ENCODE data around the gene TSC22D2. TPM values are rescaled to one million over a fixed set of nuclear protein-coding genes. Genes with fewer than 3 reads are reported as not detected.

The TSC22D2 gene
- total and polyA plus RNA-seq, 10 of the 15 experiments (the other 5 are each of a cell fraction or from before 2014, with no cell fraction given) = 7.4 to 19.4 (median 10.9) TPM

DNA sequence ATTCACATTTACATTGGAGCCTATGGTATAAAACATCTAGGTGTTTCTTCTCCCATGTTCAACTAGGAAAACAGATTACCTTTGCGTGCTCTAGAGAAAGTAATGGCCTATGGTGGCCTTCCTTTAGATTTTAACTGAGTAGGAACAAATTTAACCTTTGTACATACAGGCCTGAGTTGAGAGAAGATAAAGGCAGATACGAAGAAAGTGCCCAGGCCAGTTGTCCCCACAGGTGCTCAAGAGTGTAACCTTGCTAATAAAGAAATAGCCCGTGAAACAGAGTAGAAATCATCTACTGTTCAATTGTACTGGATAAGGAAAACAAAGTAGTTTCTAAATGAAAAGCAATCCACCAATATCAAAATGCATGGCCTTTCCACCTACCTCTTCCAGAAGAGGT, 6.8 kb upstream of the TSC22D2 start:
- Histone ChIP-seq H4K20me1 (ENCODE audit: control insufficient read depth, insufficient read depth) (no peaks in the 10 kb centered on the region), H3K27me3 (replicated peaks in 1 of 2; ENCODE audit: control insufficient read depth in 2 of 2, insufficient read depth in 2 of 2, low read length in 1 of 2) (no peaks in the 10 kb centered on the region; a peak in 1 of 4 replicates), H3K36me3 (ENCODE audit: control insufficient read depth in 2 of 2, insufficient read depth in 2 of 2, low read length in 1 of 2) (no peaks in the 10 kb centered on the region), H3K79me2 (ENCODE audit: control insufficient read depth, insufficient read depth, low read length) (no peaks in the 10 kb centered on the region), H3K9me3 (replicated peaks; ENCODE audit: control insufficient read depth, insufficient read depth, low read length) (no peaks in the 10 kb centered on the region), H2AFZ (ENCODE audit: control insufficient read depth, low read depth, low read length) (no peak overlapping the region), H3K4me1 (ENCODE audit: control insufficient read depth, insufficient read depth, low read length) (no peaks in the 10 kb centered on the region), H3K9ac (ENCODE audit: control insufficient read depth, insufficient read depth, low read length) (no peak overlapping the region), H3K4me3 (no peak overlapping the region), H3K4me2 (ENCODE audit: control insufficient read depth, insufficient read depth) (no peak overlapping the region), H3K27ac (ENCODE audit: control insufficient read depth, insufficient read depth) (no peak overlapping the region)
- ChIA-PET CTCF (interaction anchor here (0.8 kb wide), 1 partner anchor 23 kb away, joined by 3 read pairs; no protein-coding TSS in a partner anchor), SMC1A (ENCODE audit: uncharacterized antibody, unreplicated experiment) (interaction anchor here (3.4 kb wide), 1 partner anchor 11 kb away, joined by 27 read pairs; no protein-coding TSS in a partner anchor), RAD21 (ENCODE audit: unreplicated experiment) (interaction anchor here (1.4 to 2.1 kb wide), 2 partner anchors 11 kb away, joined by 4 to 5 read pairs; no protein-coding TSS in a partner anchor), POLR2A (interaction anchor here (1.3 kb wide), 1 partner anchor 11 kb away, joined by 3 read pairs; no protein-coding TSS in a partner anchor)
- no peak for TF ChIP-seq NR2C2 (IDR thresholded peaks at IDR 0.05; ENCODE audit: borderline replicate concordance, control insufficient read depth, insufficient read length, low read depth)
- TF ChIP-seq ATF3 (IDR thresholded peaks at IDR 0.05; ENCODE audit: borderline replicate concordance, extremely low read depth, low read depth, low read length) = no peak
- TF ChIP-seq POLR2AphosphoS5 (IDR thresholded peaks at IDR 0.05; ENCODE audit: low read length) = no peak
- TF ChIP-seq RELA (IDR thresholded peaks at IDR 0.05; ENCODE audit: borderline replicate concordance, partially characterized antibody) = no peak
- TF ChIP-seq RUNX3 (IDR thresholded peaks at IDR 0.05; ENCODE audit: low read length) = no peak
- TF ChIP-seq SPI1 (IDR thresholded peaks at IDR 0.05; ENCODE audit: borderline replicate concordance, insufficient read depth, low read depth, low read length) = no peak
- TF ChIP-seq MYB (IDR thresholded peaks at IDR 0.05; ENCODE audit: borderline replicate concordance, low read depth, low read length) = no peak
- no peak for TF ChIP-seq BHLHE40 (IDR thresholded peaks at IDR 0.05; ENCODE audit: borderline replicate concordance in 1 of 2, low read depth in 2 of 2, low read length in 1 of 2)
- DNase-seq (ENCODE audit: low read depth, low spot score) (no peak), ATAC-seq (no peak), FAIRE-seq (no peak)
- no TSS peak for BruUV-seq (replicated peaks)
- 95% methylated on average over 3 of the region's 3 CpGs for WGBS (ENCODE audit: insufficient coverage, insufficient replicate concordance, low lambda C conversion rate, missing lambda C conversion rate)
- intact Hi-C loops (cut with micrococcal nuclease; ENCODE audit: unreplicated experiment) = no loop called here
- in situ Hi-C loops (cut with MboI) = no loop called here

All from GM12878 (cell line).